Mesothelial cell of epicardium (in vitro differentiated cells): ENCODE measurements around the gene ARL6IP5. TPM values are rescaled to one million over a fixed set of nuclear protein-coding genes. Genes with fewer than 3 reads are reported as not detected.
A peak's percentile ranks its signal among the peaks of the same experiment; 100 is the strongest.

Experiments
- DNase-seq, 2 experiments: peaks; one replicate each; pipeline ENCODE4 v3.0.0; 2021; ENCODE audit warnings: low spot score in 2 of 2; ENCODE audit not compliant: unreplicated experiment in 2 of 2
- H3K27ac Mint-ChIP-seq: 2 replicates; pipeline ENCODE4 v1.8.0; 2021; ENCODE audit warnings: mixed read lengths
- H3K27me3 Mint-ChIP-seq: 2 replicates; pipeline ENCODE4 v1.8.0; 2021; ENCODE audit warnings: low read depth, mixed read lengths
- H3K36me3 Mint-ChIP-seq: 2 replicates; pipeline ENCODE4 v1.8.0; 2021; ENCODE audit warnings: mixed read lengths
- H3K4me1 Mint-ChIP-seq: 2 replicates; pipeline ENCODE4 v1.8.0; 2021; ENCODE audit warnings: mixed read lengths
- H3K4me3 Mint-ChIP-seq: 2 replicates; pipeline ENCODE4 v1.8.0; 2021; ENCODE audit warnings: mild to moderate bottlenecking, moderate library complexity, mixed read lengths
- H3K9me3 Mint-ChIP-seq: 2 replicates; pipeline ENCODE4 v1.8.0; 2021; ENCODE audit warnings: mixed read lengths
- total RNA-seq: library from RNA; stranded (reverse); gene quantifications from 3 replicates; pipeline ENCODE4 v1.2.1, GENCODE V29; 2021
- TF ChIP-seq, protein P1 (sequence below): fragments of 200-600 bp; sonication (generic); IDR thresholded peaks from one replicate; pipeline ENCODE4 v1.5.0; 2021; ENCODE audit warnings: antibody characterized with exemption; ENCODE audit not compliant: unreplicated experiment

ARL6IP5 gene
- total RNA-seq, 1 donor from 2014 or later, result 48.9 TPM

DNA sequence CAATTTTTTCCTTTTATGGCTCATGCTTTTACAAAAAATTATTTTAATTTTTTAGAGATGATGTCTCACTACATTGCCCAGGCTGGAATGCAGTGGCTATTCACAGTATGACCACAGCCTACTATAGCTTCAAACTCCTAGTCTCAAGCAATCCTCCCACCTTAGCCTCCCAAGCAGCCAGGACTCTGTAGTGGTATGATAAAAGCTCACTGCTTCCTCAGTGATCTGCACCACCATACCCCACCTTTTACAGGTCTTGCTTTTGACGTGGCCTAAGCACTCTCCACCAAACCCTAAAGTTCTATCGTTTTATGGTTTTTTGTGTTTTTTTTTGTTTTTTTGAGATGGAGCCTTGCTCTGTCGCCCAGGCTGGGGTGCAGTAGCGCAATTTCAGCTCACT, 18.6 kb upstream of the ARL6IP5 start:
- Mint-ChIP-seq H3K36me3 (peaks cover 16% of the 10 kb centered on the region), H3K4me3 (no peak overlapping the region), H3K9me3 (no peaks in the 10 kb centered on the region), H3K27me3 (no peaks in the 10 kb centered on the region), H3K4me1 (peaks cover 6% of the 10 kb centered on the region), H3K27ac (no peak overlapping the region)
- TF ChIP-seq, protein P1, sequence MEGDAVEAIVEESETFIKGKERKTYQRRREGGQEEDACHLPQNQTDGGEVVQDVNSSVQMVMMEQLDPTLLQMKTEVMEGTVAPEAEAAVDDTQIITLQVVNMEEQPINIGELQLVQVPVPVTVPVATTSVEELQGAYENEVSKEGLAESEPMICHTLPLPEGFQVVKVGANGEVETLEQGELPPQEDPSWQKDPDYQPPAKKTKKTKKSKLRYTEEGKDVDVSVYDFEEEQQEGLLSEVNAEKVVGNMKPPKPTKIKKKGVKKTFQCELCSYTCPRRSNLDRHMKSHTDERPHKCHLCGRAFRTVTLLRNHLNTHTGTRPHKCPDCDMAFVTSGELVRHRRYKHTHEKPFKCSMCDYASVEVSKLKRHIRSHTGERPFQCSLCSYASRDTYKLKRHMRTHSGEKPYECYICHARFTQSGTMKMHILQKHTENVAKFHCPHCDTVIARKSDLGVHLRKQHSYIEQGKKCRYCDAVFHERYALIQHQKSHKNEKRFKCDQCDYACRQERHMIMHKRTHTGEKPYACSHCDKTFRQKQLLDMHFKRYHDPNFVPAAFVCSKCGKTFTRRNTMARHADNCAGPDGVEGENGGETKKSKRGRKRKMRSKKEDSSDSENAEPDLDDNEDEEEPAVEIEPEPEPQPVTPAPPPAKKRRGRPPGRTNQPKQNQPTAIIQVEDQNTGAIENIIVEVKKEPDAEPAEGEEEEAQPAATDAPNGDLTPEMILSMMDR, result no peak
- DNase-seq, result no peak

DNA sequence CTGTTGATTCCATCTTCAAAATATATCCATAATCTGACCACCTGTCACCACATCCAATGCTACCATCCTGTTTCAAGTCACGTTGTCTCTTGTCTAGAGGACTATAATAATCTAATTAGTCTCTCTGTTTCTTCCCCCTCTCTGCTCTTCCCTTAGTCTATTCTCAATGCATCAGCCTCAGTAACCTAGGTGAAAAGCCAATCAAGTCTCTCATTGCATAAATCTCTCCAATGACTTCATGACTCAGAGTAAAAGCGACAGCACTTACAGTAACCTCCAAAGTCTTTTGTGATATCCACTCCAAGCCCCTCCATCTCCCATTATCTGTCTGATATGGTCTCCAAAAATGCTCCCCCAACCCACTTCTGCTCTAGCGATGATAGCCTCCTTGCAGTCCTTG, 11.8 kb upstream of the ARL6IP5 start:
- H3K4me1 Mint-ChIP-seq, result peaks cover 6% of the 10 kb centered on the region
- DNase-seq, result no peak
- H3K36me3 Mint-ChIP-seq, result peaks cover 27% of the 10 kb centered on the region
- TF ChIP-seq, protein P1, result no peak
- H3K27me3 Mint-ChIP-seq, result no peaks in the 10 kb centered on the region
- H3K4me3 Mint-ChIP-seq, result no peak overlapping the region
- H3K27ac Mint-ChIP-seq, result no peak overlapping the region
- H3K9me3 Mint-ChIP-seq, result no peaks in the 10 kb centered on the region

DNA sequence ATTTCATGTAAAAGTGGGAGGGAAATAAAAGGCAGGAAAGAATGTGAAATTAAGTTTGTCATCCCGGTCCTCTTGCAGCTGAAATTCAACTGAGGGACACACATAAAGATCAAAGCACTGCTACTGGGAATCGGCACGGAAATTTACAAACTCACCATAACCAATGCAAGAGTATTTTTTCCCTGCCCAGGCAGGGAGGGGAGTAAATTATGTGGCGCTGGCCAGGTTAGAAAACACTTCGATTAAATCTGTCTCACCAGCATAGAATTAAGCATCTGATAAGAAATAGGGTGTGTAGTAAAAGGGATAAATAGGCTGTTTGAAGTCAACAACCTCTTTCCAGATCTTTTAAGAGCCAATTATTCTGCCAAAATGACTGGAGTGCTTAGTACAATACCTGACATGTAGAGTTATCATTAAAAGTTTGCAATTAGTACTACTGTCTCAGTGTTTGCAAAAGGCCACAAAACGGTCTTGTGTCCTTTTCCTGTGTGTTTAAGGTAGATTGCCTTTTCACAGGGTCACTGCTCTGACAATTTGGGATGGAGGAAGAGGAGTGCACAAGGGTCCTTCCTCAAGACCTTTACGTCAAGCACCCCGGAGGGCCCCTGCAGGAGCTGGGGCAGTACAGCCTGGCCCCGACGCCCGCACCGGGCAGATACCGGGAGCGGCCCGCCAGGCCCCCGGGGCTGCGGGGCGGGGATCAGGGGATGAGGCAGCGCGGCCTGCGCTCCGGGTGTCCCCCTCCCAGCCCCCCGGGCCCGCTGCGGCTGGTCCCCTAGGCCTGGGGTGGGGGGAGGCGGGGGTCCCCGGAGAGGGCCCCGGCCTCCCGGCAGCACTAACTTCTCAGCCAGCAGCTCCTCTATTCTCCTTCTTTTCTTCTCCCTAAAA, 5.2 kb upstream of the ARL6IP5 start:
- DNase-seq, result peak; percentile 39 to 54
- Mint-ChIP-seq H3K36me3 (peaks cover 5% of the 10 kb centered on the region), H3K4me1 (peaks cover 41% of the 10 kb centered on the region), H3K4me3 (peak overlapping the region; percentile 76), H3K27me3 (no peaks in the 10 kb centered on the region), H3K27ac (peak overlapping the region; percentile 88), H3K9me3 (no peaks in the 10 kb centered on the region)
- TF ChIP-seq, protein P1, result no peak

DNA sequence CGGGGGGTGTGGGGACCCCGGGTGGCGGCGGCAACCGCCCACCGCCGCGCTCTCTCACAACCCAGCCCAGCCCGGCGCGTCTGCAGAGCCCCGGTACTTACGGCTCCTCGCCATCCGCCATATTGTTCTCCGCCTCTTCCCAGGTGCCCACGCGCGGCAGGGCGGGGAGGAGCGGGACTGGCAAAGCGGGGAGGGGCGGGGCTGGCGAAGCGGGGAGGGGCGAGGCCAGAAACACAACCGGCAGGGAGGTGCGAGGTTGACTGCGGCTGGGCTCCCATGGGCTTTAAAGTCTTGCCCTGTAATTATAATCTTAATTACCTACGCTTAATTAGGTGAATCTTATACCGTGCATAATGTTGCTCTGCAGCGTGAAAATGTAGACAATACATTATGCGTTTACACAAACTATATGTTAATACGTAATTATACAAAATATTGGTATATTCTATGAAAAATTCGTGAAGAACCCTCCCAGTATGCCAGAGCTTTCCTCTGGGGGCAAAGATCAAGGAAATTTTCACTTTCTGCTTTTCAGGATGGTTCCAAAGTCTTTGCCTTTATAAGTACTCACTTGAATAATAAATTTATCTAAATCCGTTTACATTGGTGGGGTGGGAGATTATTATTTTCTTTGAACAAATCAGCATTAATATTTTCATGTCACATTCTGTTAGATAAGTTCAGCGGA, 4.4 kb upstream of the ARL6IP5 start, which contains the start of gene UBA3:
Gene UBA3 (minus strand): TSS at position 133 of the 688 bp plus-strand sequence. CDS start 12 bp downstream, at position 121.
- Mint-ChIP-seq H3K4me1 (peaks cover 44% of the 10 kb centered on the region), H3K27ac (peak within 1 kb of the TSS; percentile 88), H3K9me3 (no peaks in the 10 kb centered on the region), H3K4me3 (peak within 1 kb of the TSS; percentile 76), H3K27me3 (no peaks in the 10 kb centered on the region), H3K36me3 (peaks cover 5% of the 10 kb centered on the region)
- peak; percentile 80 for DNase-seq
- TF ChIP-seq, protein P1, result no peak

DNA sequence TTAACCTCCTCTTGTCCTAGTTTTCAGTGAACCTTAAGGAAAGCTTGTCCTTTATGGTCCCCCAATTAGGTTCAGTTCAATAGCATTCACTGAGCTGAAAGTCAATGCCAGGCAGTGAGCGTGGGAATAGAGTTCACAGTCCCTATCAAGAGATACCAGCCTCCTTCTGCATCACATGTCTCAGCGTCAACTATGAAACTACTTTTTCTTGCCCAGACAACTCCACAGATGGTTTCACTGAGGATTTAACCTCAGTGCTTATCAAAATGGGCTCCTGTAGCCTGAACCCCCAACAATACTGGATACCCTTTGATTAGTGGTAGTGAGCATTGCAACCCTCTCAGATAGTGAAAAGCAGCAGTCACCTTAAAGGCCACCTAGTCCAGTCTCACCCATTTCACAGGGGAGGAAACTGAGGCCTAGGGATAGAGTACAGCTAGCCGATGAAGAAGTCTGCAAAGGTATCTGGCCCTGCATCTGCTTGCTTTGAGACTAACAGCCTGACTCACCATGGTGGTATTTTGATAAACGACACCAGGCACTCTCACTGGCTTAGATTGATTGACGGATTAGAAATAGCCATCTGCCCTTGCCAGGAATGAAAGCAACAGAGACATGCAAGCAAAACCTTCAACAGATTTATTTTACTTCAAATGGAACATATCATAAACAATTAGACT, 3.0 kb upstream of the ARL6IP5 start:
- TF ChIP-seq, protein P1, result no peak
- Mint-ChIP-seq H3K36me3 (peaks cover 3% of the 10 kb centered on the region), H3K4me3 (no peak overlapping the region), H3K9me3 (no peaks in the 10 kb centered on the region), H3K27ac (no peak overlapping the region), H3K27me3 (no peaks in the 10 kb centered on the region), H3K4me1 (peaks cover 53% of the 10 kb centered on the region)
- DNase-seq, result no peak
